Thyroid gland (tissue), 4 donors: Measurements from ENCODE around the gene SPATA3. TPM values are rescaled to one million over a fixed set of nuclear protein-coding genes. Genes with fewer than 3 reads are reported as not detected.

Source experiments
- DNase-seq, 2 donors: peaks; one replicate each; pipeline ENCODE4 v3.0.0-alpha.2; 2019
- H3K27ac ChIP-seq, 3 donors: fragments of 200-600 bp; sonication (generic); 1 replicate in 2 of 3; 2 replicates in 1 of 3; pipeline ENCODE4 v1.5.1; 2016 to 2019; ENCODE audit warnings: mild to moderate bottlenecking in 1 of 3, moderate library complexity in 1 of 3
- H3K27me3 ChIP-seq: fragments of 200-600 bp; sonication (generic); one replicate; pipeline ENCODE4 v1.5.1; 2019
- H3K36me3 ChIP-seq, 2 donors: fragments of 200-600 bp; sonication (generic); one replicate each; pipeline ENCODE4 v1.5.1; 2016 to 2019
- H3K4me1 ChIP-seq, 2 donors: fragments of 200-600 bp; sonication (generic); one replicate each; pipeline ENCODE4 v1.5.1; 2017 to 2019
- H3K4me3 ChIP-seq, 3 donors: fragments of 200-600 bp; sonication (generic); replicated peaks in 1 of 3; 1 replicate in 2 of 3; 2 replicates in 1 of 3; pipeline ENCODE4 v1.5.1; 2016; ENCODE audit warnings: mild to moderate bottlenecking in 1 of 3
- H3K9me3 ChIP-seq: fragments of 200-600 bp; sonication (generic); one replicate; pipeline ENCODE4 v1.5.1; 2017
- POLR2A ChIP-seq, 2 donors: fragments of 450-650 bp; IDR thresholded peaks; one replicate each; pipeline ENCODE4 v1.6.1; 2017; ENCODE audit warnings: antibody characterized with exemption in 2 of 2, mild to moderate bottlenecking in 2 of 2, moderate library complexity in 1 of 2
- WGBS, 2 donors: methylation state at CpG; one replicate each; pipeline ENCODE4 v1.1.5; 2017; 5-methylcytosine and 5-hydroxymethylcytosine counted together
- intact Hi-C: fragments of 100-400 bp; cut with DNase I; formaldehyde crosslinking; loops from one replicate; pipeline ENCODE4 v1.15.1; 2023
- total RNA-seq, 4 donors: library from RNA; depleted of rRNA; stranded (reverse); fragments of >200 nt; gene quantifications; one replicate each; pipeline ENCODE4 v1.2.3, GENCODE V29; 2016
- TF ChIP-seq, protein P1 (sequence below), 6 experiments: fragments of 200-600 bp in 3 of 6; fragments of 450-650 bp in 3 of 6; sonication (generic) in 3 of 6; IDR thresholded peaks; one replicate each; pipeline ENCODE4 v1.5.1; 2016 to 2019; ENCODE audit warnings: antibody characterized with exemption in 6 of 6, mild to moderate bottlenecking in 2 of 6, inconsistent platforms in 1 of 6, moderate library complexity in 1 of 6

SPATA3 gene
- total RNA-seq, 4 donors from 2014 or later, result 0.54 TPM; not detected in 3

DNA sequence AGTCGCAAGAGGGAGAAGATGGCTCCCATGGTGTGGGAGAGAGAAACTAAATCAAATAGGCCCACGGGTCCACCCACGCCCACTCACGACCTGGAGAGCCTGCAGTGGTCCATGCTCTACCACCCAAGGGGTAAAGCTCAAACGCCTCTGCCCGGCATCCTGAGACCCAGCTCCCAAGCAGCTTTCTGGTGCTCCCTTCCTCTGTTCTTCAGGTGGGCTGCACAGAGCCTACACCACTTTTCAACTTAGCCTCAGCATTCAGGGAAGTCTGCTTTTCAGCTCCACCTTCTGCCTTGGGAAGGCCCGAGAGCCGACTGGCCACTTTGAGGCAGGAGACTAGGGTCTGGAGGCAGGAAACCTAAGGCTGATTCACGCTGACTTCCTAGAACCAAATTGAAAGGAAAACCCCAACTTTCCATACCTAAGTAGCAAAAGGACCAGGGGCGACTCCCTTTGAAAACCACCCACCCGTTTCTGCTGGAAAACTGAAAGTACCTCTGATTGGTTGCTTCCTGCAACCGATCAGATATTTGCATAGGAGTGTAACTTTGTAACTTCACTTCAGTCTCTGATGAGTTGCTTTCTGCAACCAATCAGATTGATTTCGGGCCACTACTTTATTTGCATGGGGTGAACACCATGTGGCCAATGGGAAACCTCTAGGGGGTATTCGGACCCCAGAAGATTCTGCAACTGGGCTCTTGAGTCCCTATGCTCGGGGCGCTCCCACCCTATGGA lies 26.8 kb upstream of the SPATA3 start:
- intact Hi-C loops, result no loop called here
- no peaks in the 10 kb centered on the region for H3K36me3 ChIP-seq
- H3K4me3 ChIP-seq, result no peak overlapping the region
- TF ChIP-seq, protein P1, sequence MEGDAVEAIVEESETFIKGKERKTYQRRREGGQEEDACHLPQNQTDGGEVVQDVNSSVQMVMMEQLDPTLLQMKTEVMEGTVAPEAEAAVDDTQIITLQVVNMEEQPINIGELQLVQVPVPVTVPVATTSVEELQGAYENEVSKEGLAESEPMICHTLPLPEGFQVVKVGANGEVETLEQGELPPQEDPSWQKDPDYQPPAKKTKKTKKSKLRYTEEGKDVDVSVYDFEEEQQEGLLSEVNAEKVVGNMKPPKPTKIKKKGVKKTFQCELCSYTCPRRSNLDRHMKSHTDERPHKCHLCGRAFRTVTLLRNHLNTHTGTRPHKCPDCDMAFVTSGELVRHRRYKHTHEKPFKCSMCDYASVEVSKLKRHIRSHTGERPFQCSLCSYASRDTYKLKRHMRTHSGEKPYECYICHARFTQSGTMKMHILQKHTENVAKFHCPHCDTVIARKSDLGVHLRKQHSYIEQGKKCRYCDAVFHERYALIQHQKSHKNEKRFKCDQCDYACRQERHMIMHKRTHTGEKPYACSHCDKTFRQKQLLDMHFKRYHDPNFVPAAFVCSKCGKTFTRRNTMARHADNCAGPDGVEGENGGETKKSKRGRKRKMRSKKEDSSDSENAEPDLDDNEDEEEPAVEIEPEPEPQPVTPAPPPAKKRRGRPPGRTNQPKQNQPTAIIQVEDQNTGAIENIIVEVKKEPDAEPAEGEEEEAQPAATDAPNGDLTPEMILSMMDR (IDR thresholded peaks at IDR 0.05), result no peak
- TF ChIP-seq POLR2A (IDR thresholded peaks at IDR 0.05), result no peak
- no peak overlapping the region for H3K27ac ChIP-seq
- no peaks in the 10 kb centered on the region for H3K9me3 ChIP-seq
- no peak for DNase-seq
- no peaks in the 10 kb centered on the region for H3K4me1 ChIP-seq
- peaks cover 3% of the 10 kb centered on the region for H3K27me3 ChIP-seq
- WGBS, 2 donors, result 87 to 88% methylated on average over 16 of the region's 16 CpGs

DNA sequence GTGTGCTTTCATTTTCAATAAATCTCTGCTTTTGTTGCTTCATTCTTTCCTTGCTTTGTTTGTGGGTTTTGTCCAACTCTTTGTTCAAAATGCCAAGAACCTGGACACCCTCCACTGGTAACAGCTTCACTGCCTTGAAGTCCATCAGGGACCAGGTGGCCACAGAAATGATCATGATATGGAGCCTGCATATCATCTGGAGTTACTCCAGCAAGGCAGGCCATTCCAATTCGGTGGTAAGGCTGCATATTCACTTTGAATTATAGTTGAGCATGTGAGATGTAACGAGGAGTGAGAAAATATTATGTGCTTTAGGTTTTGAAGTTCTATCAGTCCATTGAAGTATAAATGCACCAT lies 26.3 kb upstream of the SPATA3 start:
- 80 to 93% methylated on average over 2 of the region's 2 CpGs for WGBS, 2 donors
- intact Hi-C loops, result no loop called here
- Histone ChIP-seq H3K4me1 (no peaks in the 10 kb centered on the region), H3K36me3 (no peaks in the 10 kb centered on the region), H3K27me3 (peaks cover 3% of the 10 kb centered on the region), H3K4me3 (no peak overlapping the region), H3K9me3 (no peaks in the 10 kb centered on the region), H3K27ac (no peak overlapping the region)
- no peak for DNase-seq
- TF ChIP-seq, protein P1 (IDR thresholded peaks at IDR 0.05), result no peak
- no peak for TF ChIP-seq POLR2A (IDR thresholded peaks at IDR 0.05)

DNA sequence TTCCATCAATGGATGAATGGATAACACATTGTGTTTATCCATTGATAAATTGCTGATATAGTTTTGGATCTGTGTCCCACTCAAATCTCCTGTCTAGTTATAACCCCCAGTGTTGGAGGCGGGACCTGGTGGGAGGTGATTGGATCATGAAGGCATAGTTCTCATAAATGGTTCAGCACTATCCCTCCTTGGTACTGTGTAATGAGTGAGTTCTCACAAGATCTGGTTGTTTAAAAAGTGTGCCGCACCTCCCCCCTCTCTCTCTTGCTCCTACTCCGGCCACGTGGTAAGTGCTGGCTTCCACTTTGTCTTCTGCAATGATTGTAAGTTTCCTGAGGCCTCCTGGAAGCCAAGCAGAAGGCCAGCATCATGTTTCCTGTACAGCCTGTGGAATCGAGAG lies 23.9 kb upstream of the SPATA3 start:
- intact Hi-C loops, result no loop called here
- no peak overlapping the region for H3K27ac ChIP-seq
- no peak overlapping the region for H3K4me3 ChIP-seq
- no peaks in the 10 kb centered on the region for H3K4me1 ChIP-seq
- peaks cover 3% of the 10 kb centered on the region for H3K27me3 ChIP-seq
- DNase-seq, result no peak
- H3K36me3 ChIP-seq, result no peaks in the 10 kb centered on the region
- TF ChIP-seq, protein P1 (IDR thresholded peaks at IDR 0.05), result no peak
- TF ChIP-seq POLR2A (IDR thresholded peaks at IDR 0.05), result no peak
- WGBS, 2 donors, result 73 to 84% methylated on average over 5 of the region's 5 CpGs
- H3K9me3 ChIP-seq, result no peaks in the 10 kb centered on the region

DNA sequence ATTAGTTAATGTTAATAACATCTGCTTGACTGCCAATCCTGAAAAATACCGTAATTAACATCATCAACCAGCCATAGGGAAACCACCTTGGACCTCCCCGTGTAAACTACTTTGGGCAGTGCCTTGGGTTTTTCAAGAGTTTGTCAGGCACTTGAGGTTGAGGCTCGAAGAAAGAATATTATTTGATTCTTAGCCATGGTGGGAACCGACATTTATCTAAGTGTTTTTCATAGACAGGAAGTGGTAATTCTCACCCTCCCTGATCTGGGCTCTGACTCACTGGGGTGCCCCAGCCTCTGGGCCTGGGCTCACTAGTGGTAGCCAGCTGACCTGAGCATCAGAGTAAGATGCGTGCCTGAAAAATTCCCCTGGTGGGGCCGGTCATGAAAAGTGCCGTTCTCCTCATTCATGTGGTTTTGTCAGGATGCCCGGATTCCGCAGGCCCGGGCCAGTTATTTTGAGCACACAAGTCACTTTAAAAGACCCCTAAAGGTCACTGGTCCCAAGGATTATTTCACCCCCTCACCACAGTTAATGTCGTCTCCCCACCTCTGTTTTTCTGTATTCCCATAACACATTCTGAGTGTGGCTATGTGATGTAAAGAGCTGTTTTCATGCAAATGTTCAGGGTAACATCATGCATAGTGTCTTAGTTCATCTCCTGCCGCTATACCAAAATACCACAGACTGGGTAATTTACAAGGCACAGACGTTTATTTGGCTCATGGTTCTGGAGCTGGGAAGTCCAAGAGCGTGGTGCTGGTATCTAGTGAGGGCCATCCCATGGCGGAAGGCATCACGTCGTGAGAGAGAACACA lies 21.6 kb upstream of the SPATA3 start:
- TF ChIP-seq, protein P1 (IDR thresholded peaks at IDR 0.05), result no peak
- TF ChIP-seq POLR2A (IDR thresholded peaks at IDR 0.05), result no peak
- WGBS, 2 donors, result 82 to 84% methylated on average over 17 of the region's 17 CpGs
- no peak overlapping the region for H3K4me3 ChIP-seq
- H3K4me1 ChIP-seq, result no peaks in the 10 kb centered on the region
- no peaks in the 10 kb centered on the region for H3K9me3 ChIP-seq
- H3K27ac ChIP-seq, result no peak overlapping the region
- intact Hi-C loops, result no loop called here
- DNase-seq, result no peak
- H3K36me3 ChIP-seq, result no peaks in the 10 kb centered on the region
- H3K27me3 ChIP-seq, result peaks cover 3% of the 10 kb centered on the region

DNA sequence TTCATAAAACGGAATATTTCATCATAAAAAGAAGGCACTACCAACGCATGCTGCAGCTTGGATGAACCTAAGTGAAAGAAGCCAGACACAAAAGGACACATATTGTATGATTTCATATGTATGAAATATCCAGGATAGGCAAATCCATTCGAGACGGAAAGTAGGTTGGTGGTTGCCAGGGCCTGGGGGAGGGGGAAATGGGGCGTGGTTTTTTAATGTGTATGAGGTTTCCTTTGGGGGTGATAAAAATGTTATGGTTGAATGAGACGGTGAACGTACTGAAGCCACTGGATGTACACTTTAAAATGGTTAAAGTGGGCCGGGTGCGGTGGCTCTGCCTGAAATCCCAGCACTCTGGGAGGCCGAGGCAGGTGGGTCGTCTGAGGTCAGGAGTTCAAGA lies 20.0 kb upstream of the SPATA3 start:
- H3K9me3 ChIP-seq, result no peaks in the 10 kb centered on the region
- WGBS, 2 donors, result 77 to 81% methylated on average over 11 of the region's 11 CpGs
- intact Hi-C loops, result no loop called here
- no peaks in the 10 kb centered on the region for H3K4me1 ChIP-seq
- TF ChIP-seq, protein P1 (IDR thresholded peaks at IDR 0.05), result no peak
- no peak for TF ChIP-seq POLR2A (IDR thresholded peaks at IDR 0.05)
- peaks cover 3% of the 10 kb centered on the region for H3K27me3 ChIP-seq
- no peak overlapping the region for H3K4me3 ChIP-seq
- H3K36me3 ChIP-seq, result no peaks in the 10 kb centered on the region
- DNase-seq, result no peak
- H3K27ac ChIP-seq, result no peak overlapping the region
